DMS 273 (cell line): ENCODE data around the gene CELF5.

Source experiments
- DNase-seq: peaks from one replicate; lab custom pipeline; 2025; ENCODE audit not compliant: unreplicated experiment; lab: John Stamatoyannopoulos, UW

The CELF5 gene

GRCh38 chr19:3269916-3270671 is 45.6 kb downstream of the CELF5 start:
- peak; percentile 92 for DNase-seq

- DNase-seq: peak; percentile 95
Observed at GRCh38 chr19:3270902-3271301, 46.4 kb downstream of the CELF5 start.

GRCh38 chr19:3272401-3272931 is 48.0 kb downstream of the CELF5 start:
- DNase-seq: no peak

GRCh38 chr19:3272952-3273351 is 48.5 kb downstream of the CELF5 start:
- DNase-seq: no peak

GRCh38 chr19:3274245-3274941 is 49.9 kb downstream of the CELF5 start:
- no peak for DNase-seq

GRCh38 chr19:3274942-3275582 is 50.6 kb downstream of the CELF5 start:
- DNase-seq: peak; percentile 89

GRCh38 chr19:3275583-3276340 is 51.3 kb downstream of the CELF5 start:
- peak; percentile 89 for DNase-seq

- peak; percentile 73 for DNase-seq
Observed at GRCh38 chr19:3276341-3276799, 51.9 kb downstream of the CELF5 start.

GRCh38 chr19:3277649-3278048 is 53.2 kb downstream of the CELF5 start:
- DNase-seq: no peak

- DNase-seq: no peak
Observed at GRCh38 chr19:3278294-3278693, 53.8 kb downstream of the CELF5 start.

- no peak for DNase-seq
Observed at GRCh38 chr19:3278749-3279148, 54.3 kb downstream of the CELF5 start.

GRCh38 chr19:3279306-3279705 is 54.8 kb downstream of the CELF5 start:
- no peak for DNase-seq

- no peak for DNase-seq
Observed at GRCh38 chr19:3281026-3281425, 56.6 kb downstream of the CELF5 start.

GRCh38 chr19:3282155-3282554 is 57.7 kb downstream of the CELF5 start:
- DNase-seq: no peak

GRCh38 chr19:3282564-3282963 is 58.1 kb downstream of the CELF5 start:
- DNase-seq: no peak

- no peak for DNase-seq
Observed at GRCh38 chr19:3283246-3283751, 58.8 kb downstream of the CELF5 start.

- no peak for DNase-seq
Observed at GRCh38 chr19:3283886-3284657, 59.6 kb downstream of the CELF5 start.

- DNase-seq: peak; percentile 74
Observed at GRCh38 chr19:3284759-3285646, 60.5 kb downstream of the CELF5 start.

GRCh38 chr19:3285647-3286176 is 61.3 kb downstream of the CELF5 start:
- DNase-seq: peak; percentile 69
